WTC11 (cell line): Measurements from ENCODE around the gene APOL3. TPM values are rescaled to one million over a fixed set of nuclear protein-coding genes. Genes with fewer than 3 reads are reported as not detected.

Experiments used
- ATAC-seq: fragments of 200-7000 bp; cut with Tn5 transposase; 2 replicates; pipeline ENCODE4 v1.10.0; 2021; ENCODE audit warnings: mild to moderate bottlenecking, moderate library complexity
- CTCF ChIA-PET: fragments of 300-600 bp; sonication (Branson Sonifier 250); formaldehyde crosslinking; loops from one replicate; lab custom pipeline; 2021; ENCODE audit warnings: antibody characterized with exemption; lab: Charles Lee
- POLR2A ChIA-PET: fragments of 350-600 bp; sonication (Branson Sonifier 250); formaldehyde crosslinking; loops from one replicate; lab custom pipeline; 2021; ENCODE audit warnings: antibody characterized with exemption; lab: Charles Lee
- DNase-seq: peaks from one replicate; pipeline ENCODE4 v3.0.0; 2021; ENCODE audit warnings: low spot score
- H3K27ac Mint-ChIP-seq: 2 replicates; pipeline ENCODE4 v1.8.0; 2021; ENCODE audit warnings: mixed read lengths
- H3K27me3 Mint-ChIP-seq: 2 replicates; pipeline ENCODE4 v1.8.0; 2021; ENCODE audit warnings: low read depth, mild to moderate bottlenecking, moderate library complexity, mixed read lengths
- H3K36me3 Mint-ChIP-seq: 2 replicates; pipeline ENCODE4 v1.8.0; 2021; ENCODE audit warnings: mixed read lengths
- H3K4me1 Mint-ChIP-seq: 2 replicates; pipeline ENCODE4 v1.8.0; 2022; ENCODE audit warnings: mixed read lengths
- H3K4me3 Mint-ChIP-seq: 2 replicates; pipeline ENCODE4 v1.8.0; 2021; ENCODE audit warnings: mild to moderate bottlenecking, moderate library complexity, mixed read lengths
- H3K9me3 Mint-ChIP-seq: 2 replicates; pipeline ENCODE4 v1.8.0; 2021; ENCODE audit warnings: mixed read lengths
- AFF4 ChIP-seq: sonication (generic); formaldehyde crosslinking; IDR thresholded peaks from 2 replicates; pipeline ENCODE4 v1.8.1; 2023; ENCODE audit warnings: mild to moderate bottlenecking, missing genetic modification reagents, borderline replicate concordance
- ATF6 ChIP-seq: sonication (generic); formaldehyde crosslinking; IDR thresholded peaks from 2 replicates; pipeline ENCODE4 v1.8.1; 2023; ENCODE audit warnings: mild to moderate bottlenecking, missing genetic modification reagents
- E2F1 ChIP-seq: sonication (generic); formaldehyde crosslinking; IDR thresholded peaks from 2 replicates; pipeline ENCODE4 v1.8.0; 2022; ENCODE audit warnings: mild to moderate bottlenecking, missing genetic modification reagents
- ESRRA ChIP-seq: sonication (generic); formaldehyde crosslinking; IDR thresholded peaks from 2 replicates; pipeline ENCODE4 v1.8.1; 2022; ENCODE audit warnings: mild to moderate bottlenecking, missing genetic modification reagents, borderline replicate concordance
- IRF2 ChIP-seq: sonication (generic); formaldehyde crosslinking; IDR thresholded peaks from 2 replicates; pipeline ENCODE4 v1.8.0; 2022; ENCODE audit warnings: low read depth, missing genetic modification reagents, borderline replicate concordance
- JUN ChIP-seq: sonication (generic); formaldehyde crosslinking; IDR thresholded peaks from 2 replicates; pipeline ENCODE4 v1.8.0; 2023; ENCODE audit warnings: mild to moderate bottlenecking, missing genetic modification reagents
- MYBL2 ChIP-seq: sonication (generic); formaldehyde crosslinking; IDR thresholded peaks from 2 replicates; pipeline ENCODE4 v1.8.1; 2023; ENCODE audit warnings: mild to moderate bottlenecking, moderate library complexity, missing genetic modification reagents
- NFE2L1 ChIP-seq: sonication (generic); formaldehyde crosslinking; IDR thresholded peaks from 2 replicates; pipeline ENCODE4 v1.8.1; 2023; ENCODE audit warnings: missing genetic modification reagents
- SMAD3 ChIP-seq: sonication (generic); formaldehyde crosslinking; IDR thresholded peaks from 2 replicates; pipeline ENCODE4 v1.8.0; 2022; ENCODE audit warnings: missing genetic modification reagents, mild to moderate bottlenecking, borderline replicate concordance
- TCF7 ChIP-seq: sonication (generic); formaldehyde crosslinking; IDR thresholded peaks from 2 replicates; pipeline ENCODE4 v1.8.0; 2022; ENCODE audit warnings: mild to moderate bottlenecking, low read depth, missing genetic modification reagents, moderate library complexity
- TEAD4 ChIP-seq: sonication (generic); formaldehyde crosslinking; IDR thresholded peaks from 2 replicates; pipeline ENCODE4 v1.8.0; 2022; ENCODE audit warnings: mild to moderate bottlenecking, missing genetic modification reagents
- TP53 ChIP-seq: sonication (generic); formaldehyde crosslinking; IDR thresholded peaks from 2 replicates; pipeline ENCODE4 v1.8.1; 2023; ENCODE audit warnings: mild to moderate bottlenecking, missing genetic modification reagents
- ZNF219 ChIP-seq: sonication (generic); formaldehyde crosslinking; IDR thresholded peaks from 2 replicates; pipeline ENCODE4 v1.8.0; 2023; ENCODE audit warnings: missing genetic modification reagents, mild to moderate bottlenecking, borderline replicate concordance
- ZNF317 ChIP-seq: sonication (generic); formaldehyde crosslinking; IDR thresholded peaks from 2 replicates; pipeline ENCODE4 v1.8.1; 2023; ENCODE audit warnings: low read depth, mild to moderate bottlenecking, moderate library complexity, missing genetic modification reagents, borderline replicate concordance
- ZNF396 ChIP-seq: fragments of 250-450 bp; sonication (Bioruptor Pico); IDR thresholded peaks from 2 replicates; pipeline ENCODE4 v1.8.0; 2021; ENCODE audit warnings: mild to moderate bottlenecking, moderate library complexity, borderline replicate concordance
- total RNA-seq: library from RNA; stranded (reverse); gene quantifications from 3 replicates; pipeline ENCODE4 v1.2.3, GENCODE V29; 2021
- TF ChIP-seq, protein P1 (sequence below): fragments of 250-450 bp; sonication (Bioruptor Pico); conservative IDR thresholded peaks from 2 replicates; pipeline ENCODE4 v1.9.0; 2021; ENCODE audit warnings: mild to moderate bottlenecking
- TF ChIP-seq, protein P2 (sequence below): sonication (generic); formaldehyde crosslinking; conservative IDR thresholded peaks from 2 replicates; pipeline ENCODE4 v1.8.1; 2022; ENCODE audit warnings: mild to moderate bottlenecking, missing genetic modification reagents
- TF ChIP-seq, protein P3 (sequence below): sonication (generic); formaldehyde crosslinking; IDR thresholded peaks from 2 replicates; pipeline ENCODE4 v1.8.1; 2022; ENCODE audit warnings: low read depth, missing genetic modification reagents, borderline replicate concordance
- TF ChIP-seq, protein P4 (sequence below): sonication (generic); formaldehyde crosslinking; IDR thresholded peaks from 2 replicates; pipeline ENCODE4 v1.8.0; 2022; ENCODE audit warnings: mild to moderate bottlenecking, missing genetic modification reagents

APOL3 gene
- total RNA-seq, 1 experiment from 2014 or later, result 0.26 TPM

- TF ChIP-seq, protein P1, sequence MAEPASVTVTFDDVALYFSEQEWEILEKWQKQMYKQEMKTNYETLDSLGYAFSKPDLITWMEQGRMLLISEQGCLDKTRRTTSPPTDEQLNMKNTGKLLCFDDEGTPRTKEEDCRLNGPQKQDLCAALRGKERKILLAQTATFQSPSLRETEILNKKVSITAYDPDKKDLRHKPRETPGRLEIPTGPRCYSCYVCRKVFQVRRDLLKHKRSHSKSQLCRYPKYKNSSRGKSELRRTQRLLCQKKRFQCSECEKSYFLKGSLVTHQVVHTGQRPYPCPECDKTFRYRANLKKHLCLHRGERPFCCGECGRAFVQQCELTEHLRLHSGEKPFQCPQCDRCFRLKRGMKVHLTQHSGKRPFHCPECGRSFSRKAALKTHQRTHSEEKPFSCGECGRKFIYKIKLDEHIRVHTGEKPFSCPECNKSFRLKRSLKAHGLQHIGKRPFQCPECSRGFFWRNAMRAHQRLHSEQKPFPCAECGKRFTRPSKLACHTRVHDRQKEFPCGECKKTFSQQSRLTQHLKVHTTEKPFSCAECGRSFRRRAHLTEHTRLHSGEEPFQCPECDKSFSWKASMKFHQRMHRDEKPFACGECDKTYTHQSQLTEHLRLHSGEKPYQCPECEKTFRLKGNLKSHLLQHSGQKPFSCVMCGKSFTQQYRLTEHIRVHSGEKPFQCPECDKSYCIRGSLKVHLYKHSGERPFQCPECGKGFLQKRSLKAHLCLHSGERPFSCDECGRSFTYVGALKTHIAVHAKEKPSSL (CRISPR knock-in tag), result no peak
- TF ChIP-seq ZNF317 (no peak), ZNF396 (CRISPR knock-in tag) (no peak), TEAD4 (no peak), JUN (CRISPR knock-in tag) (no peak), ESRRA (CRISPR knock-in tag) (no peak)
Observed at GRCh38 chr22:36147196-36147791, 13.3 kb downstream of the APOL3 start (continued).

- Mint-ChIP-seq H3K27me3 (no peaks in the 10 kb centered on the region; the same call in 1 of the 2 replicates), H3K4me1 (peaks cover 17% of the 10 kb centered on the region), H3K4me3 (no peak overlapping the region), H3K27ac (no peak overlapping the region), H3K9me3 (no peaks in the 10 kb centered on the region), H3K36me3 (no peaks in the 10 kb centered on the region)
- TF ChIP-seq E2F1 (CRISPR knock-in tag) (no peak), TP53 (no peak), SMAD3 (CRISPR knock-in tag) (no peak), ZNF219 (CRISPR knock-in tag) (no peak), TEAD4 (no peak), IRF2 (CRISPR knock-in tag) (no peak), NFE2L1 (no peak), ATF6 (CRISPR knock-in tag) (no peak), TCF7 (CRISPR knock-in tag) (no peak), MYBL2 (CRISPR knock-in tag) (no peak), JUN (CRISPR knock-in tag) (no peak)
- TF ChIP-seq, protein P2, sequence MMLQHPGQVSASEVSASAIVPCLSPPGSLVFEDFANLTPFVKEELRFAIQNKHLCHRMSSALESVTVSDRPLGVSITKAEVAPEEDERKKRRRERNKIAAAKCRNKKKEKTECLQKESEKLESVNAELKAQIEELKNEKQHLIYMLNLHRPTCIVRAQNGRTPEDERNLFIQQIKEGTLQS (CRISPR knock-in tag), result no peak
- ATAC-seq (no peak), DNase-seq (no peak)
- POLR2A ChIA-PET, result no interaction called here
- CTCF ChIA-PET, result interaction anchor here (1.4 to 2.2 kb wide), 2 partner anchors 33 to 93 kb away, joined by 9 to 34 read pairs; partner anchors contain the start of gene APOL2
Observed at GRCh38 chr22:36145881-36146280, 14.7 kb downstream of the APOL3 start.

DNA sequence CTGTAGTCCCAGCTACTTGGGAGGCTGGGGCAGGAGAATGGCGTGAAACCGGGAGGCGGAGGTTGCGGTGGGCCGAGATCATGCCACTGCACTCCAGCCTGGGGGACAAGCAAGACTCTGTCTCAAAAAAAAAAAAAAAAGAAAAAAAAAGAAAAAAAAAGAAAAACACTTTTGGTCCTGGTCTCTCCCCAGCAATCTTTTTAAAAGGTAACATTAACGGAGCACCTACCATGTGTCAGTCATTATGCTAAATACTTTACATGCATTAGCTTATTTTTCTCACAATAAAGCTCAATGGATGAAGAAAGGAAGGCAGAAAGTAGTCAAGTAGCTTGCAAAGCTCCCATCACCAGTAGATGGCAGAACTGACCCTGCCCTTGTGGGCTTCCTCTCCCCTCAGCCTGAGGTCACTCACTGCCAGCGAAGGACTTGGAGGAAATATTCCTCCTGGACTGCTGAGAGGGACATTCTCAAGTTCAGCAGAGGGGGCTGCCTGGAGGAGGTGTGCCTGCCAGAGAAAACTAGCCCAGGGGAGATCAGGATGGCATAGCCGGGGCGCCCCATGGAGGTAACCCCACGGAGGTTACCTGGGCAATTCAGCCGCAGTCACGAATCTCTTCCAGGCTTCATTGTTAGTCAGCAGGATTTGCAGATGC is 15.5 kb downstream of the APOL3 start:
- Mint-ChIP-seq H3K4me3 (peak overlapping the region; percentile 38), H3K27ac (peak overlapping the region; percentile 64), H3K36me3 (no peaks in the 10 kb centered on the region), H3K27me3 (no peaks in the 10 kb centered on the region; the same call in 1 of the 2 replicates), H3K4me1 (peaks cover 23% of the 10 kb centered on the region), H3K9me3 (no peaks in the 10 kb centered on the region)
- CTCF ChIA-PET, result interaction anchor here (0.7 to 2.2 kb wide), 17 partner anchors 12 to 672 kb away, joined by 3 to 34 read pairs (median 4); partner anchors contain the start of genes APOL2 and EIF3D
- POLR2A ChIA-PET, result interaction anchor here (0.7 kb wide), 3 partner anchors 29 to 172 kb away, joined by 4 to 9 read pairs (median 5); no protein-coding TSS in a partner anchor
- peak; percentile 82 for ATAC-seq
- DNase-seq, result peak; percentile 43
- TF ChIP-seq AFF4 (CRISPR knock-in tag) (no peak), E2F1 (CRISPR knock-in tag) (no peak)
- TF ChIP-seq, protein P3, sequence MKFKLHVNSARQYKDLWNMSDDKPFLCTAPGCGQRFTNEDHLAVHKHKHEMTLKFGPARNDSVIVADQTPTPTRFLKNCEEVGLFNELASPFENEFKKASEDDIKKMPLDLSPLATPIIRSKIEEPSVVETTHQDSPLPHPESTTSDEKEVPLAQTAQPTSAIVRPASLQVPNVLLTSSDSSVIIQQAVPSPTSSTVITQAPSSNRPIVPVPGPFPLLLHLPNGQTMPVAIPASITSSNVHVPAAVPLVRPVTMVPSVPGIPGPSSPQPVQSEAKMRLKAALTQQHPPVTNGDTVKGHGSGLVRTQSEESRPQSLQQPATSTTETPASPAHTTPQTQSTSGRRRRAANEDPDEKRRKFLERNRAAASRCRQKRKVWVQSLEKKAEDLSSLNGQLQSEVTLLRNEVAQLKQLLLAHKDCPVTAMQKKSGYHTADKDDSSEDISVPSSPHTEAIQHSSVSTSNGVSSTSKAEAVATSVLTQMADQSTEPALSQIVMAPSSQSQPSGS (CRISPR knock-in tag), result no peak
- TF ChIP-seq, protein P4, sequence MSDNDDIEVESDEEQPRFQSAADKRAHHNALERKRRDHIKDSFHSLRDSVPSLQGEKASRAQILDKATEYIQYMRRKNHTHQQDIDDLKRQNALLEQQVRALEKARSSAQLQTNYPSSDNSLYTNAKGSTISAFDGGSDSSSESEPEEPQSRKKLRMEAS (CRISPR knock-in tag), result no peak
